SK-N-MC (cell line): ENCODE results near the gene SOS1.

Experiments
- DNase-seq: peaks from one replicate; pipeline ENCODE4 v3.0.0-alpha.2; 2011; ENCODE audit warnings: low read depth, low spot score
- H3K27ac ChIP-seq: fragments of 200-600 bp; sonication (generic); 2 replicates; pipeline ENCODE4 v1.5.1; 2016; ENCODE audit warnings: mixed run types
- H3K36me3 ChIP-seq: fragments of 200-600 bp; sonication (generic); 2 replicates; pipeline ENCODE4 v1.6.1; 2017; ENCODE audit warnings: antibody characterized with exemption, low read length, mixed read lengths; ENCODE audit not compliant: insufficient read depth
- H3K4me3 ChIP-seq: fragments of 200-600 bp; sonication (generic); 2 replicates; pipeline ENCODE4 v1.5.1; 2016
- H3K9ac ChIP-seq: fragments of 200-600 bp; sonication (generic); 2 replicates; pipeline ENCODE4 v1.8.0; 2017; ENCODE audit warnings: mixed run types, mixed read lengths; ENCODE audit not compliant: insufficient read length
- H3K9me3 ChIP-seq: fragments of 200-600 bp; sonication (generic); 2 replicates; pipeline ENCODE4 v1.6.1; 2017; ENCODE audit warnings: low read depth, mild to moderate bottlenecking, antibody characterized with exemption, low read length, moderate library complexity, mixed read lengths
- EZH2 ChIP-seq: fragments of 200-600 bp; sonication (generic); IDR thresholded peaks from one replicate; pipeline ENCODE4 v1.6.1; 2017; ENCODE audit warnings: antibody characterized with exemption
- FOXP2 ChIP-seq: optimal IDR thresholded peaks from 2 replicates; pipeline ENCODE3; 2011; ENCODE audit warnings: mild to moderate bottlenecking, moderate library complexity; ENCODE audit not compliant: insufficient read depth; ENCODE audit errors: extremely low read length, control extremely low read depth
- POLR2AphosphoS5 ChIP-seq: IDR thresholded peaks from 2 replicates; pipeline ENCODE4 v1.6.1; 2012; ENCODE audit warnings: mild to moderate bottlenecking, low read depth, low read length, borderline replicate concordance

The SOS1 gene

DNA sequence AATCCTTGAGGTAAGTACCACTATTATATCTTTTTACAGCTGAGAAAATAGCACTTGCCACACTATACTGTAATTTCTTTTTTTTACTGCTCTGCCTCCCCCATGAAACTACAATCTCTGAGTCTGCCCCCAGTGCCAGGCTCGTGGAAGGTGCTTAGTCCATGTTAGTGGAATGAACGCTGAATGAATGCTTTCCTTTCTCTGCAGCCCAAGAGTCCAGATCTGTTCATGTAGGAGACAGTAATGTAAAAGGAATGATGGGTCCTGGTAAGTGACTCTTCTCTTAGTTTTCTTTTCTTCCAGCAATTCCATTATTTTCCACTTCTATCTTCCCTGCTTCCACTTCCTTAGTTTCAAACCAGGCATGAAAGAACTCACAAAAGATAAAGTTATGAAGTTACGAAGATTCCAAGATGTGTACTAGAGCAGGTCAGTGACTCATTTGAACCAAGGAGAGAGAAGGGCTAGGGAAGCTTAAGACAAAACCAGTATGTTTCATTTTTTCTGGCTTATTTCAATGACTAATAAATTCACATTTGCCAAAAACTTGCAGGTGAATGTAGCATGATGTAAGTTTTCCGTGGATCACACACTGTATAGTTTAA, 185.2 kb downstream of the SOS1 start:
- TF ChIP-seq FOXP2 (no peak), POLR2AphosphoS5 (no peak), EZH2 (no peak)
- no peak for DNase-seq

DNA sequence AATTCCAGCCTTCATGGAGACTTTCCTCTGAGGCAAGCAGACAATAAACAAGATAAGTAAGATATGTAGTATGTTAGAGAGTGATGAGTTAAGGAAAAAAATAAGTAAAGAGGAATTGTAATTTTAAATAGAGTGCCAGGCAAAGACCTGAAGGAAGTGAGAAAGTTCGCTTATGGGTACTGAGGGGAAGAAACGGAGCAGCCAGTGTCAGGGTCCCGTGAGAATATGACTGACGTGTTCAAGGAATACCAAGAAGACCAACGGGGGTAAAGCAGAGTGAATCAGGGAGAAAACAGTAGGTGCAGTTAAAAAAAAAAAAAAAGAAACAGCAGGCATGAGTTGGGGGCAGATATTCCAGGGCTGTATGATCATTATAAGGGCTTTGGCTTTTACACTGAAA, 186.1 kb downstream of the SOS1 start:
- Histone ChIP-seq H3K4me3 (peak overlapping the region; percentile 49), H3K9ac (peak overlapping the region; percentile 47), H3K9me3 (no peaks in the 10 kb centered on the region), H3K36me3 (no peaks in the 10 kb centered on the region), H3K27ac (peak overlapping the region; percentile 91)
- DNase-seq, result no peak
- TF ChIP-seq FOXP2, result no peak
- TF ChIP-seq POLR2AphosphoS5, result no peak
- no peak for TF ChIP-seq EZH2

More for the DNA sequence above, 185.2 kb downstream of the SOS1 start:
- no peak overlapping the region for H3K27ac ChIP-seq
- no peaks in the 10 kb centered on the region for H3K36me3 ChIP-seq
- no peak overlapping the region for H3K9ac ChIP-seq
- no peaks in the 10 kb centered on the region for H3K9me3 ChIP-seq
- no peak overlapping the region for H3K4me3 ChIP-seq

DNA sequence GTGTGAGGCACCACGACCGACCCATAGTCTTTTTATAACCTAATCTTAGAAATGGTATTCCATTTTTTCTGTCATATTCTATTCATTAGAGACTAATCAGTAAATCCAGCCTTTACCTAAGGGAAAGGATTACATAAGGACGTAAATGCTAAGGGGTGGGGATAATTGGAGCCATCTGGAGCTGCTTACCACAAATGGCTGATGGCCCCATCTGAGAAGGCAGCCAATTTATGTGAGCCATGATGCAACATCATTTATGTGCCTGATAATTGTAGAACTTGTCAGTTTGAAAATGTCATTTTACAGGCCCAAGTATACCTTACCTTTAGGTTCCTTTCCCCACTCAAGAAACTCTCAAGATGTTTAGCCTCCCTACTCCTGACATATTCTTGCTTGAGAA, 187.2 kb downstream of the SOS1 start:
- peak; percentile 97 for DNase-seq
- TF ChIP-seq EZH2, result no peak
- TF ChIP-seq POLR2AphosphoS5, result peak; percentile 49; the same call in 1 of the 2 replicates

DNA sequence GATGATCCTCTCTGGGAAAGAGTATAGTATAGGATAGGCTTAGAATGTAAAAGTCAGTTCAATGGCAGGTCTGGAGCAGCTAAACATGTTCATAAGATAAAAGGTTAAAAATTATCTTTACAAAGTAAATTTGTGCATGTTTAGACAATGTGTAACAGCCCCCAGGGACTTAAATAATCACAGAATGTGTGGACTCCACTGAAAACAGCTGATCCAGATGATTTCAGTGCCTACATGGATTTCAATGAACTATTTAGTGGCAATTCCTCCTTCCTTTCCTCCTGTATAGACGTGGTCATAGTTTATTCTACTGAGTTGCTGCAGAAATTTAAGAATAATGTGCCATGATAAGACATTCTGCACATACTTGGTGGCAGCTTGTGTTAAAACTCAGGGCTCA, 188.3 kb downstream of the SOS1 start:
- no peaks in the 10 kb centered on the region for H3K36me3 ChIP-seq
- TF ChIP-seq EZH2 (no peak), FOXP2 (no peak), POLR2AphosphoS5 (no peak)
- H3K4me3 ChIP-seq, result no peak overlapping the region
- no peaks in the 10 kb centered on the region for H3K9me3 ChIP-seq
- DNase-seq, result no peak
- peak overlapping the region; percentile 99 for H3K27ac ChIP-seq
- no peak overlapping the region for H3K9ac ChIP-seq

More for the DNA sequence above, 187.2 kb downstream of the SOS1 start:
- Histone ChIP-seq H3K4me3 (peak overlapping the region; percentile 66), H3K9ac (peak overlapping the region; percentile 60), H3K27ac (peak overlapping the region; percentile 99), H3K36me3 (no peaks in the 10 kb centered on the region), H3K9me3 (no peaks in the 10 kb centered on the region)
